ENCODE data around the gene TMEM181. TPM values are rescaled to one million over a fixed set of nuclear protein-coding genes. Genes with fewer than 3 reads are reported as not detected.

TMEM181 gene
- total and polyA plus RNA-seq, 2 of the 13 experiments (the other 11 are each of a cell fraction or from before 2014, with no cell fraction given): 59.1 to 108 TPM

GRCh38 chr6:158559895-158560835, at the start of gene TMEM181 (continued):
- no peak for TF ChIP-seq MLXIP (CRISPR knock-in tag; IDR thresholded peaks at IDR 0.05; ENCODE audit: borderline replicate concordance)
- TF ChIP-seq SRSF9 (IDR thresholded peaks at IDR 0.05; ENCODE audit: borderline replicate concordance, insufficient read depth, low read depth, low read length, poor library complexity, severe bottlenecking): no peak
- TF ChIP-seq IKZF1 (IDR thresholded peaks at IDR 0.05): no peak
- no peak for TF ChIP-seq SMARCC2 (IDR thresholded peaks at IDR 0.05)
- no peak for TF ChIP-seq ZNF101 (CRISPR knock-in tag; IDR thresholded peaks at IDR 0.05; ENCODE audit: borderline replicate concordance, low read depth)
- no peak; the same call in 1 of the 2 replicates for TF ChIP-seq ARID3A (IDR thresholded peaks at IDR 0.05; ENCODE audit: low read depth, low read length)
- TF ChIP-seq ZBTB10 (CRISPR knock-in tag; IDR thresholded peaks at IDR 0.05; ENCODE audit: borderline replicate concordance): peak; percentile 40
- no peak for TF ChIP-seq PPARG (CRISPR knock-in tag; conservative IDR thresholded peaks at IDR 0.05)
- TF ChIP-seq IRF9 (CRISPR knock-in tag; IDR thresholded peaks at IDR 0.05; ENCODE audit: borderline replicate concordance): no peak; the same call in 1 of the 2 replicates
- TF ChIP-seq KLF13 (CRISPR knock-in tag; IDR thresholded peaks at IDR 0.05): 0 out of 2 replicates have a peak, but pooled peaks have one; percentile 7
- no peak for TF ChIP-seq ELK4 (CRISPR knock-in tag; IDR thresholded peaks at IDR 0.05; ENCODE audit: borderline replicate concordance)
- TF ChIP-seq ZNF362 (CRISPR knock-in tag; IDR thresholded peaks at IDR 0.05; ENCODE audit: borderline replicate concordance): no peak
- peak; percentile 69; the same call in 1 of the 2 replicates for TF ChIP-seq IRF2 (CRISPR knock-in tag; IDR thresholded peaks at IDR 0.05)
- TF ChIP-seq XRCC5 (optimal IDR thresholded peaks at IDR 0.05; ENCODE audit: low read length): no peak
- no peak; the same call in 1 of the 2 replicates for TF ChIP-seq MBNL3 (CRISPR knock-in tag; conservative IDR thresholded peaks at IDR 0.05)
- peak; percentile 65 for TF ChIP-seq HDAC1 (CRISPR knock-in tag; IDR thresholded peaks at IDR 0.05)

All from HepG2 (cell line).